ENCODE measurements around the gene CNTLN.
"Not testable (repeated sequence)": the region's sequence is repeated elsewhere in the genome, so short reads cannot be mapped to it uniquely, and the experiment has no call there.

Gene CNTLN

DNA sequence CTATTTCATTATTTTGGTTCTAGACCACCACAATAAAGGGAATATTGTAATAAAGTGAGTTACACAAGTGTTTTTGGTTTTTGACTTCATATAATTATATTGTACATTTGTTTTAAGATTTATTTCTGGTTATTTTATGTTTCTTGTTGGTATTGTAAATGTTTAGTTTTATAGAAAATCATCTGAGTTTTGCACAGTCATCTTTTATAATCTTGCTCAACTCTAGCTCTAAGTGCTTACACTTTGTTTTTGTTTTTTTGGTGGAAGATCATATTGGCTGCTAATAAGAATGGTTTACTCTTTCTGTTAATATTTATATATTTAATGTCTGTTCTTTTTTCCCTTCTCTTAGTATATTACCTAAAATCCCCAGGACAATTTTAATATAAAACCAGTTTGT is 135.0 kb downstream of the CNTLN start:
- in situ Hi-C loops (cut with HindIII; ENCODE audit: low pct_ligation_motif_present, low pct_unique_long_range_greater_than_20kb, low sequenced_read_pairs), result no loop called here
- DNase-seq, result no peak

DNA sequence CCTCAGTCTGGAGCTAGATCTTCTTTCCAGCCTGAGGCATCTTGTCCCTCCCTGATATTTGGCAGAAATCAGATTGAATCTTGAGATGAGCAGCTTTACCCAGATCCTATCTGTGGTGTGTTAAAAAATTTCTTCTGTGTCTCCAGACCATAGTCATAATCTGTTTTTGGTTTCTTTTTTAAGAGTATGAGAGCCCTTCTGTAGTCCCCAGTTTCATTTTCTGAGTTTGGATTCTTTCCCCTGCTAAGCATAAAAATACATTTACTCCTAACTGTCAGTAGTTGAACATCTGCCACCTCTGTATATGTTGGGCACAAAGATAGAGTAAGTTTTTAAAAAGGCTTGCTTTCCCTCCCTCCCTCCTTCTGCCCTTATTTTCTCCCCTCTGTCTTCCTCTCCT is 137.7 kb downstream of the CNTLN start:
- DNase-seq, result no peak
- in situ Hi-C loops (cut with HindIII; ENCODE audit: low pct_ligation_motif_present, low pct_unique_long_range_greater_than_20kb, low sequenced_read_pairs), result no loop called here

DNA sequence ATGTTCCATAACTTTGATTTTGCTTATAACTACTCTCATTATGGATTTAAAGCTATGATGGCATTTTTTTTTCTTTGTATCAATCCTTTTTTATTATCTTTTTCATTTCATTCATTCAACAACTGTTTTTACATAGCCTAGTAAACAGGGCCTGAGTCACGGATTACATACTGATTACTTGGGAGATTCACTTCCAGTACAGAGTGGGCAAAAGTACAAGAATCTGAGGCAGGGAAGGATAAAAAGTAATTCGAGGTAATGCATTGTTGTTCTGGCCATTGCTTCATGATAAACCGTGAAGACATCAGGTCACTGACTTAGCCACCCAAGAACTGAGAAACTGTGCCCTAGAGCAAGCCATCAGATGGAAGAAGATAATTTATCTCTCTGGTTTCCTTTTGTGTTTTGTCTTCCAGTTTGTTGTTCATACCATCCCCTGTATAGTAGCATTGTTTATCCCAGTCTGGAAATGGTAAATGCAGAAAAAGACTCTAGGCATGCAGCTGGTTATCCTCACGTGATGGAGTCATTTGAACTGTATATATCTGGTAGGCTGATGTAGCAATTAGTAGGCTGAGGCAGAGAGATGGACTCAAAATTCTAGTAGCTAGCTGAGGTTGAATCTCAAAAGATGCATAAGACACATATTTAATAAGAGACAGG is 145.6 kb downstream of the CNTLN start:
- DNase-seq, result no peak
- in situ Hi-C loops (cut with HindIII; ENCODE audit: low pct_ligation_motif_present, low pct_unique_long_range_greater_than_20kb, low sequenced_read_pairs), result no loop called here

DNA sequence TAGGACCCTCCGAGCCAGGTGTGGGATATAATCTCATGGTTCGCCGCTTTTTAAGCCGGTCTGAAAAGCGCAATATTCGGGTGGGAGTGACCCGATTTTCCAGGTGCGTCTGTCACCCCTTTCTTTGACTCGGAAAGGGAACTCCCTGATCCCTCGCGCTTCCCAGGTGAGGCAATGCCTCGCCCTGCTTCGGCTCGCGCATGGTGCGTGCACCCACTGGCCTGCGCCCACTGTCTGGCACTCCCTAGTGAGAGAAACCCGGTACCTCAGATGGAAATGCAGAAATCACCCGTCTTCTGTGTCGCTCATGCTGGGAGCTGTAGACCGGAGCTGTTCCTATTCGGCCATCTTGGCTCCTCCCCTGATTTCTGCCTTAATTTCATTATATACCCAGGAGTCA is 155.8 kb downstream of the CNTLN start:
- DNase-seq; in situ Hi-C loops (cut with HindIII; ENCODE audit: low pct_ligation_motif_present, low pct_unique_long_range_greater_than_20kb, low sequenced_read_pairs): not testable (repeated sequence)

DNA sequence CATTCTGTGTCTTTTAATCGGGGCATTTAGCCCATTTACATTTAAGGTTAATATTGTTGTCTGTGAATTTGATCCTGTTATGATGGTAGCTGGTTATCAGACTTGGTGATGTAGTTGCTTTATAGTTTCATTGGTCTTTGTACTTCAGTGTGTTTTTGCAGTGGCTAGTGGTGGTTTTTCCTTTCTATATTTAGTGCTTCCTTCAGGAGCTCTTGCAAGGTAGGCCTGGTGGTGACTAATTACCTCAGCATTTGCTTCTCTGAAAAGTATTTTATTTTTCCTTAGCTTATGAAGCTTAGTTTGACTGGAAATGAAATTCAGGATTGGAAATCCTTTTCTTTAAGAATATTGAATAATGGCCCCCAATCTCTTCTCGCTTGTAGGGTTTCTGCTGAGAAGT is 156.9 kb downstream of the CNTLN start:
- in situ Hi-C loops (cut with HindIII; ENCODE audit: low pct_ligation_motif_present, low pct_unique_long_range_greater_than_20kb, low sequenced_read_pairs), result no loop called here
- DNase-seq, result no peak

GRCh38 chr9:17293685-17294084 is 158.8 kb downstream of the CNTLN start:
- in situ Hi-C loops (cut with HindIII; ENCODE audit: low pct_ligation_motif_present, low pct_unique_long_range_greater_than_20kb, low sequenced_read_pairs), result no loop called here
- no peak for DNase-seq

- in situ Hi-C loops (cut with HindIII; ENCODE audit: low pct_ligation_motif_present, low pct_unique_long_range_greater_than_20kb, low sequenced_read_pairs), result no loop called here
- no peak for DNase-seq
Observed at GRCh38 chr9:17294822-17295624, 160.2 kb downstream of the CNTLN start.

DNA sequence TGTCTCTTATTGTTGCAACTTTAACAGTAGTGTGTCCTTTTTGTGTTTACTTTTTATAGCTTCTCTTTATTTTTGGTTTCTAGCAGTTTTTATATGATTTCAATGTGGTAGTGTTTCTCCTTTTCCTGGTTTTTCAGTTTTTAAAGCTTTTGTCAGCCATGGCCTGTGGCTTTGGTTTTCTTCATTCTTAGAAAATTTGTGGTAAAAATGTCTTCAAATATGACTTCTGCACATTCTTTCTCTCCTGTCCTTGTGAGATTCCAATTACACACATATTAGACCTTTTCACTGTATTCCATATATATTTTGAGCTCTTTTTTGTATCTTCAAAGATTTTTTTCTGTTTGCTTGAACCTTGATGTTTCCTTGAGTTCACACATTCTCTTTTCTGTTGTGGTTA is 180.5 kb downstream of the CNTLN start:
- in situ Hi-C loops (cut with HindIII; ENCODE audit: low pct_ligation_motif_present, low pct_unique_long_range_greater_than_20kb, low sequenced_read_pairs), result no loop called here
- no peak for DNase-seq

GRCh38 chr9:17318821-17319320 is 184.0 kb downstream of the CNTLN start:
- no peak for DNase-seq
- in situ Hi-C loops (cut with HindIII; ENCODE audit: low pct_ligation_motif_present, low pct_unique_long_range_greater_than_20kb, low sequenced_read_pairs), result no loop called here

- DNase-seq, result no peak
Observed at GRCh38 chr9:17319864-17320263, 185.0 kb downstream of the CNTLN start.

DNA sequence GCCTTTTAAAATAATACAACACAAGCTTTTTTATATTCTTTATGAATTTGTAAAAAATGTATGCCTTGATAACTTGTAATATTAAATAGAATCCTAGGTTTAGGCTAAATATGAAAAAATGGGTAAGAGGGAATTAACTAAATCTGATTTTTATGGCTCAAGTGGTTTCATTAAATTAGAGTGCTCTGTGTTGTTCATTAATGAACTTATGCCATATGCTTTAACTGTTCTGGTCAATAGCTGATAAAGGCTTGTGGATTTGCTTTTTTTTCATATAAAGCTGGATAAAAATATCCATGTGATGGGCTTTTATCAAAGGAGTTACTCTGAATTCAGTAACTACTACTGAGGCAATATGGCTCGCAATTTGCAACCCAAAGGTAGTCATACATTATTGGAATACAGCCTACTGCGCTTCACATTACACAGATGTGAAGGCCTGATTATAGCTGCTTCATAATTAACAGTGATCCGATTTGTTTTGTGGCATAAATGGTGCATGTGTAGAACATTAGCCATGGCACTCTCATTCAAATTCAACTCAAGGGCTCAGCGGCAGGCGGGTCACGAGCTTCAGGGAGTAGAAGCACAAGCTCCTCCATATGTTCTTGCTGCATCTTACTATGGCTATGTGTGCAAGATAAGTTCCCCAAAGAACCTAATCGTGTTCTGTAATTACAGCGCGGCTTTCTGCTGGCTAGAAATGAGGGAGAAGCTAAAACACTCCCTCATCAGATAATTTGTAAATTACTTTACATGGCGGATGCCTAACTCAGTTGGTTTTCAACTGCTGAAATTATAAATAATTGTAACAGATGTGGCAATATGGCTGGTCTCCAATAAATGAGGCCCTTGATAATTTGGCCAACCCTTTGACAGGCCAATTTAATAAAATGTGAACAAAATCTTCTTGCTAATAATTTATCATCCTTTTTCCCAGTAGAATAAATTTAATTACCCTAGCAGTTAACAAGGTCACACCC is 188.3 kb downstream of the CNTLN start:
- in situ Hi-C loops (cut with HindIII; ENCODE audit: low pct_ligation_motif_present, low pct_unique_long_range_greater_than_20kb, low sequenced_read_pairs), result no loop called here
- no peak for DNase-seq

More at GRCh38 chr9:17319864-17320263, 185.0 kb downstream of the CNTLN start:
- in situ Hi-C loops (cut with HindIII; ENCODE audit: low pct_ligation_motif_present, low pct_unique_long_range_greater_than_20kb, low sequenced_read_pairs), result no loop called here

DNA sequence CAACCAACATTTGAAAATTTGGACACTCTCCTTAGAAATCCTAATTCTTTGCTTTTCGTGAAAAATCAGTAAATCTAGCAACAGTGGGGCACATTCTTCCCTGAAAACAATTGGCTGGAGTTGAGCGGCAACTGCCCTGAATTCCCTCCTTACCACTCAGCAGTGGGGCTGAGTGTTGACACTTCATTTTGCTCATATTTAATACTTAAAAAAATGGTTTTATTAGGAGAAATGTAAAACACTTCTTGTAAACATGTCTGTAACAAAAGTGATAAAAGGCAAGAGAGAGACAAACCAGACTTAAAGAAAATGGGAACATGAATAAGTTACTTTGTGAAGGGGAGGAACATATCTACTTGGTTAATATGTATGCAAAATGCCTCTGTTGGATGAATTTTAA is 193.5 kb downstream of the CNTLN start:
- in situ Hi-C loops (cut with HindIII; ENCODE audit: low pct_ligation_motif_present, low pct_unique_long_range_greater_than_20kb, low sequenced_read_pairs), result no loop called here
- no peak for DNase-seq

DNA sequence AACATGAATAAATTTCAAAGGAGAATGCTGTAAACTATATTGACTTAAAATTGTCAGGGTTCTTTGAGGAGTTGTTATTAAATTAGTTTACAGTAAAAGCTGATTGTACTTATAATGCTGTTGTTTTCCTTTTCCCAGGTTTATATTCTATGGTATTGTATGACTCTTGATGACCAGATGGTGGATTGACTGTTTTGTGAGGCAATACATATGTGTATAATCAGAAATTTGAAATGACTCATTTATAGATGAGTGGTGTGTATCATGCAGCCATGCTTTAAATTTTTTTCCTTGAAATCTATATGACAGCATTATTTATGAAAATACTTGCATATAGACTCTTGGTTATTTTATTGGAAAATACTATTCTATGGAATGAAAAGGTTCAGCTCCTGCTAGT is 195.3 kb downstream of the CNTLN start:
- in situ Hi-C loops (cut with HindIII; ENCODE audit: low pct_ligation_motif_present, low pct_unique_long_range_greater_than_20kb, low sequenced_read_pairs), result no loop called here
- DNase-seq, result no peak

DNA sequence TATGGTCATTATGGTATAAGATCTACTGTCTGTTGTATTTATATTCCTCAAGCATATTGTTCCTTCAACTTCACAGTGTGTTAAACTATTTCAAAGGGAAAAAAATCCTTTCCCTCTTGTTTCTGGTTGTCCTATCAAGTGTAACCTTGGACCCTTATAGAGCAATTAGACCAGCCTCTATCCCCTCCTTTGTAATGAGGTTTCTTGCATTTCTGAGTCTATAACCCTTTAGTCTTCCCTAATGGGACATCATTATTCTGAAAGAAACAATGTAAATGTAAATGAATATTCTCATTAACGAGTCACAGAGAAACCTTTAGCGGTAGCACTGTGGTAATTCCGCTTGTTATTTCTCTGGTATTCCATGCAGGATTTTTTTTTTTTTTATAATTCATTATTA is 197.3 kb downstream of the CNTLN start:
- no peak for DNase-seq
- in situ Hi-C loops (cut with HindIII; ENCODE audit: low pct_ligation_motif_present, low pct_unique_long_range_greater_than_20kb, low sequenced_read_pairs), result no loop called here

- in situ Hi-C loops (cut with HindIII; ENCODE audit: low pct_ligation_motif_present, low pct_unique_long_range_greater_than_20kb, low sequenced_read_pairs), result no loop called here
Observed at GRCh38 chr9:17339156-17339555, 204.3 kb downstream of the CNTLN start.

GRCh38 chr9:17342696-17343095 is 207.9 kb downstream of the CNTLN start:
- in situ Hi-C loops (cut with HindIII; ENCODE audit: low pct_ligation_motif_present, low pct_unique_long_range_greater_than_20kb, low sequenced_read_pairs), result no loop called here
- DNase-seq, result no peak

More at GRCh38 chr9:17339156-17339555, 204.3 kb downstream of the CNTLN start:
- no peak for DNase-seq

DNA sequence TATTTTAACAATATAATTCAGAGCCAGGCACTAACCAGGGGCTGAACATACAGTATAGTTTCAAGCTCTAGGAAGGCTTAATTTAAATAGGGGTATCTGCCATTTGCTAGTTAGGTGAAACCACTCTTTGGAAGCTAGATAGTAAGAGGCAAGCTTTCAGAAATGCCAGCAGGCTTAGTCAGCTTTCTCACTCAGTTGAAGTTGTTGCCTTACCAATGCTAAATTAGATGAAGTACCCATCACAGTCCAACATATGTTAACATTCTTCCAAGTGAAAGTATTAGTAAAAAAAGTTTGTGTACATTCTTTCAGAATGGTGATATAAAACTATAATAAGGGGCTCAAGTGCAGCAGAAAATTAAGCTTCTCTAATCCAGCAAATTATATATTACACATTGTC is 215.0 kb downstream of the CNTLN start:
- peak; percentile 10 for DNase-seq
- in situ Hi-C loops (cut with HindIII; ENCODE audit: low pct_ligation_motif_present, low pct_unique_long_range_greater_than_20kb, low sequenced_read_pairs), result no loop called here

DNA sequence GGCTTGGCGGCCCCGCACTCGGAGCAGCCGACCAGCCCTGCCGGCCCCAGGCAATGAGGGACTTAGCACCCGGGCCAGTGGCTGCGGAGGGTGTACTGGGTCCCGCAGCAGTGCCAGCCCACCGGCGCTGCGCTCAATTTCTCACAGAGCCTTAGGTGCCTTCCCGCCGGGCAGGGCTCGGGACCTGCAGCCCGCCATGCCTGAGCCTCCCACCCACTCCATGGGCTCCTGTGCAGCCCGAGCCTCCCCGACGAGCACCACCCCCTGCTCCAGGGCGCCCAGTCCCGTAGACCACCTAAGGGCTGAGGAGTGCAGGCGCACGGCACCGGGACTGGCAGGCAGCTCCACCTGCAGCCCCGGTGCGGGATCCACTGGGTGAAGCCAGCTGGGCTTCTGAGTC is 219.2 kb downstream of the CNTLN start:
- DNase-seq; in situ Hi-C loops (cut with HindIII; ENCODE audit: low pct_ligation_motif_present, low pct_unique_long_range_greater_than_20kb, low sequenced_read_pairs): not testable (repeated sequence)

DNA sequence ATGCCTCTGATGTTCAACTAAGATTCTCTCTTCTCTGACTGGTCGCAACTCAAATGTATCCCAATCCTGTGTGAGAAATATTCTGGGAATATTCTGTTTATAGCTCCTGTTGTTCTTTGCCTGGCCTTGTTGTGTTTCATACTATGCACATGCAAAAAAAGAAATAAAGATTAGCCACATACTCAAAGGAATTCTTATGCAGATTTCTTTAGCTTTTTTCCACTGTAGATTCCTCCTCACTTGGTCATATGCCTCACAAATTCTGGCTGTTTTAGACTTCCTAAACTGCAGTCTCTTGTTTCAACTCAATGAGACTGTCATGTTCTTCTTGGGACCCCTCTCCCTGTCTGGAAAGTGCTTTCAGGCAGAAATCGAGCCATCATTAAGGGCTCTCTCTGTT is 226.5 kb downstream of the CNTLN start:
- in situ Hi-C loops (cut with HindIII; ENCODE audit: low pct_ligation_motif_present, low pct_unique_long_range_greater_than_20kb, low sequenced_read_pairs), result no loop called here
- DNase-seq, result no peak

Measured in ACHN (cell line).